ENCODE measurements around the gene C16orf74.

Gene C16orf74

DNA sequence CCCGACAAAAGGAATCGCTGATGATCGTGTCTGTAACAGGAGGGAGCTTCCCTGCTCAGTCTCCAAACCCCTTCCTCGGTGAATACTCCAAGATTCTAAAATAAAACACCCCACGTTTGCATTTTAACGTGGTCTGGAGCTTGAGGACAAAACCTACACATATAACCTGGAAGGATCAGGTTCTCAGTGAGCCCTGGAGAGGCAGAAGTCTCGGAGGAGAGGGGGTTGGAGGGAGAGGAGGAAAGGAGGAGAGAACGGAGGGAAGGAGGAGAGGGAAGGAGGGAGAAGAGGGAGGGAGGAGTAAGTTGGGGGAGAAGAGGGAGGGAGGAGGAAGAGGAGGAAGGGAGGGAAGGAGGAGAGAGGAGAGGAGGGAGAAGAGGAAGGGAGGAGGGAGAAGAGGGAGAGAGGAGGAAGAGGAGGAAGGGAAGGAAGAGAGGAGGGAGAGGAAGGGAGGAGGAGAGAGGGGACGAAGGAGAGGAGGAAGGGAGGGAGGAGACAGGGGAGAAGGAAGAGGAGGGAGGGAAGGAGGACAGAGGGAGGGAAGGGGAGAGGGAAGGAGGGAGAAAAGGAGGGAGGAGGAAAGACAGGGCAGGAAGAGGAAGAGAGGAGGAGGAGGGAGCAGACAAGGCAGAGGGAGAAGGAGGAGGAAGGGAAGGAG lies 34.7 kb downstream of the C16orf74 start:
- DNase-seq, result no peak

DNA sequence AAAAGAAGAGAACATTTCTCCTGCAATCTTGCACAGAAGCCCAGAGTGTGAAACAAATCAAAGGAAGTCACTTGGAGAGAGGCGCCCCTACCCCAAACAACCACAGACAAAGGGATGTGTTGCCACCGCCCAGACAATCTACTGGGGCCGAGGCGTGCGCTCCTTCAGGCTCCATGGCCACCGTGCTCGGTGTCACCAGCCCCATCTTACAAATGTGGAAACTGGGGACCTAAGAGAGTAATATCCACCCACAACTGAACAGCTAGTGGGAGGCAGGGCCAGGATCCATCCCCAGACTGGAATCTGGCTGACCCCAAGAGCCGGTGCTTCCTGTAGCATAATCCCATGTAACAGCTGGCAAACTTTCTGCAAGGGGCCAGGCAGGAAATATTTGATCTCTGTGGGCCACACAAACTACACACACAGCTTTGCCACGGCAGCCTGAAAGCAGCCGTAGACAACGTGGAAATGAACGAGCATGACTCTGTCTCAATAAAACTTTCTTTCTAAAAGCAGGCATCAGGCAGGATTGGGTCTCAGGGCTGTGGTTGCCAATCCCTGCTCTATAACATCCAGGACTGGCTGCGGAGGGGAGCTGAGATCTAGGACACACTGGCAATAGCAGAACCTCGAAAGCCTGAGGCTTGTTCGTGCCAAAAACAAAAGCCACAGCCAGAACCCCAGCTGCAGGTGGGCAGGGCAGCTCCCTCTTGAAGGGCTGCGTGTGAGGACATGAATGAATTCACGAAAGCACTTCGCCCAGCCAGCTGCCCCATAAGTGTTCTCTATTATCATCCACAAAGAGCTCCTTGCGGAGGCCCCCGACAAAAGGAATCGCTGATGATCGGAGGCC lies 35.5 kb downstream of the C16orf74 start:
- no peak for DNase-seq

GRCh38 chr16:85712801-85713200 lies 38.1 kb downstream of the C16orf74 start:
- no peak for DNase-seq

GRCh38 chr16:85711982-85712587 lies 38.8 kb downstream of the C16orf74 start:
- DNase-seq, result no peak

DNA sequence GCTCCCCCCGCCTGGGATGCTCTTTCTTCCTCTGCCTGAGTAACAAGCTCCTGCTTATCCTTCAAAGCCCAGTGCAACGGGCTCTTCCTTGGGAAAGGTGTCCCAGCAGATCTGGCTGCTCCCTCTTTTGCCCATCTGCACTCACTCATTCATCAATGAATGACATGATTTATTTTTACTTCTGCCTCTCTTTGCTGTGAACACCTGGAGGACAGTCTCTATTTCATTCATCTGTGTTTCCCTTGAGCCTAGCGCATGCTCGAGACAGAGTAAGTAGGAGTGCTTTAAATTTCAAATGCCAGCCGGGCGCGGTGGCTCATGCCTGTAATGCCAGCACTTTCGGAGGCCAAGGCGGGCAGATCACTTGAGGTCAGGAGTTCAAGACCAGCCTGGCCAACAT lies 40.2 kb downstream of the C16orf74 start:
- no peak for DNase-seq

GRCh38 chr16:85709766-85710585 lies 40.9 kb downstream of the C16orf74 start:
- DNase-seq, result no peak

GRCh38 chr16:85708338-85708737 lies 42.6 kb downstream of the C16orf74 start:
- DNase-seq, result no peak

GRCh38 chr16:85707528-85708095 lies 43.3 kb downstream of the C16orf74 start:
- no peak for DNase-seq

GRCh38 chr16:85706449-85707034 lies 44.4 kb downstream of the C16orf74 start:
- DNase-seq, result no peak

GRCh38 chr16:85704900-85705846 lies 45.7 kb downstream of the C16orf74 start:
- DNase-seq, result no peak

- DNase-seq, result no peak
Measured at GRCh38 chr16:85704011-85704410, 46.9 kb downstream of the C16orf74 start.

DNA sequence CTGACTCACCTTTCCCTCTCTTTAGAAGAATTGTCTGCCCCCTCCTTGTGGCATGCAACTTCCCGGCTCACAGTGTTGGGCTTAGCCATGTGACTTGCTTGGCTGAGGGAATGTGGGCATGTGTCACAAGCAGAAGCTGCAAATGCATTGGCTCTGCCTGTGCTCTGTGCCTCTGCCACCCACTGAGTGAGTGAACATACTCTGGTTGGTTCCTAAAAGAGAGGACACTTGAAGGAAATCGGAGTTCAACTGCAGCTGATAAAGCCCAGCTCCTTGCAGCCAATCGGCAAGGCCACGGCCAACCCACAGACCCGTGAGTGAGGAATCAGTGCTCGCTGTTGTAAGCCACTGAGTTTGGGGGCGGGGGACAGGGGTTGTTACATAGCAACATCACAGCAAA lies 51.3 kb downstream of the C16orf74 start:
- no peak for DNase-seq

GRCh38 chr16:85698935-85699558 lies 51.8 kb downstream of the C16orf74 start:
- DNase-seq, result no peak

DNA sequence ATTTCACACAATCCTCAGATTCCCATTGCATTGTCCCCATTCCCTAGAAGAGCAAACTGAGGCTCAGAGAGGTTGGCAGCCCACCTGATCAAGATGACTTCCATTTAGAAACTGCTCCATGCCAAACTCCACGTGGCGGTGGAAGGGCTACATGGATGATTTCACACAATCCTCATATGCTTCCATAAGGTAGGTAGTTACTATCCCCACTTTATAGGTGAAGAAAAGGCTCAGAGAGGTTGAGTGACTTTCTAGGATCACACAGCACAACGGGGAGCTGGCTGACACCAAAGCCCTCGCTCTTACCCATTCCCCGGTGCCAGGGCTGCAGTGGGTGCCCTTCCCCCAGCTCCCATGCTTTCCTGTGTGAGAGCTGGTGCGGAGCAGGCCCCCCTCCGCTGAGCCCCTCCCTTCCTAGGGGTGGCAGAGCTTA lies 52.4 kb downstream of the C16orf74 start:
- no peak for DNase-seq

GRCh38 chr16:85697431-85697830 lies 53.5 kb downstream of the C16orf74 start:
- no peak for DNase-seq

- DNase-seq, result no peak
Measured at GRCh38 chr16:85696781-85697180, 54.1 kb downstream of the C16orf74 start.

- DNase-seq, result no peak
Measured at GRCh38 chr16:85695196-85696128, 55.4 kb downstream of the C16orf74 start.

DNA sequence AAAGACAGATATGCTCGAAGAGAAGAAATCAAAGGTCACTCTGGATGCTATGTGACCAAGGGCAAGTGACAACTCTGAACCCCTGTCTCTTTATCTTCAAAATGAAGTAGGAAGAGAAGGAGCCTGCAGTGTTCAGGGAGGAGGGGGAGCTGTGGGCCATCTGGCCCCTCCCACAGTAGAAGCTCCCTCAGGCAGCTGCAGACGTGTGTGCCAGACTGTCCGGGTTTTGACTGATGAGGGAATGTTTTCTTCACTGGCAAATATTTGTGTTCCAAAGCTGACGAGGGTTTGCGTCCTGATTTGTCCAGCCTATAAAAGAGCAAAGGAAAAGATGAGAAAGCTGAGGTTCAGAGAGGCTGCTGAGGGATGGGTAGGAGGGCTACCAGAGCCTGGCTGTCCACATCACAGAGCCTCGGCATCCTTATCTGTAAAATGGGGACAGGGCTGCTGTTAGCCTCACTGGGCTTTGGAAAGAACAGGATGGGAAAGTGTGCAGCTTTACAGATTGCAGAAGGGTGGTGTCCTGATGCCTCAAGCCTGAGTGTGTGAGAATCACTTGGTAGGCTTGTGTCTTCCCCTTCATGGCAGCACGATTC lies 60.3 kb downstream of the C16orf74 start:
- DNase-seq, result no peak

- no peak for DNase-seq
Measured at GRCh38 chr16:85689950-85690320, 61.0 kb downstream of the C16orf74 start.
